HEK293 (cell line): ENCODE measurements around the gene CAMK2G.

ENCODE experiments used
- CTCF ChIA-PET: fragments of 350-600 bp; formaldehyde crosslinking; extraction: SDS; loops from one replicate; lab custom pipeline; 2021; ENCODE audit warnings: antibody characterized with exemption; lab: Yijun Ruan, JAX
- POLR2A ChIA-PET: fragments of 300-600 bp; formaldehyde crosslinking; extraction: SDS; loops from one replicate; lab custom pipeline; 2020; ENCODE audit warnings: antibody characterized with exemption, inconsistent platforms; lab: Yijun Ruan, JAX
- H3K27ac ChIP-seq: fragments of 200-500 bp; sonication (Bioruptor generic); 2 replicates; pipeline ENCODE4 v1.5.1; 2014; ENCODE audit warnings: low read depth, low read length, control low read depth, inconsistent platforms; ENCODE audit errors: extremely low read depth
- H3K36me3 ChIP-seq, 2 experiments: fragments of 200-500 bp in 1 of 2; sonication (Bioruptor generic) in 1 of 2; 1 replicate in 1 of 2; 2 replicates in 1 of 2; pipeline ENCODE4 v1.5.1; 2014 to 2017; ENCODE audit warnings: inconsistent platforms in 2 of 2, low read length in 2 of 2; ENCODE audit not compliant: control insufficient read depth in 2 of 2, insufficient read depth in 1 of 2
- H3K4me1 ChIP-seq: fragments of 200-500 bp; sonication (Bioruptor generic); 2 replicates; pipeline ENCODE4 v1.5.1; 2014; ENCODE audit warnings: mild to moderate bottlenecking, low read length, inconsistent platforms; ENCODE audit not compliant: control insufficient read depth, insufficient read depth
- H3K4me3 ChIP-seq: 2 replicates; pipeline ENCODE4 v1.5.1; 2011; ENCODE audit warnings: low read depth, mild to moderate bottlenecking, control low read depth, low read length, moderate library complexity
- H3K9me3 ChIP-seq: fragments of 200-500 bp; sonication (Bioruptor generic); 2 replicates; pipeline ENCODE4 v1.5.1; 2014; ENCODE audit warnings: low read depth, low read length, inconsistent platforms; ENCODE audit not compliant: control insufficient read depth, insufficient read depth
- GFI1B ChIP-seq: fragments of 450-650 bp; formaldehyde crosslinking; IDR thresholded peaks from 2 replicates; pipeline ENCODE4 v1.5.1; 2016; ENCODE audit warnings: missing biosample characterization, missing genetic modification characterization
- GLIS2 ChIP-seq: fragments of 450-650 bp; formaldehyde crosslinking; IDR thresholded peaks from 2 replicates; pipeline ENCODE4 v1.5.1; 2016; ENCODE audit warnings: missing biosample characterization, missing genetic modification characterization
- KLF16 ChIP-seq: fragments of 450-650 bp; formaldehyde crosslinking; IDR thresholded peaks from 2 replicates; pipeline ENCODE4 v1.5.1; 2017; ENCODE audit warnings: missing biosample characterization, missing genetic modification characterization
- MEIS1 ChIP-seq: sonication (generic); formaldehyde crosslinking; IDR thresholded peaks from 2 replicates; pipeline ENCODE4 v1.8.1; 2022; ENCODE audit warnings: missing genetic modification reagents, mild to moderate bottlenecking, borderline replicate concordance
- MYNN ChIP-seq: fragments of 450-650 bp; formaldehyde crosslinking; IDR thresholded peaks from 2 replicates; pipeline ENCODE4 v1.5.1; 2016; ENCODE audit warnings: missing biosample characterization, missing genetic modification characterization, borderline replicate concordance
- REPIN1 ChIP-seq: fragments of 450-650 bp; formaldehyde crosslinking; IDR thresholded peaks from 2 replicates; pipeline ENCODE4 v1.5.1; 2017; ENCODE audit warnings: missing biosample characterization, missing genetic modification characterization, low read depth
- SP3 ChIP-seq: fragments of 450-650 bp; formaldehyde crosslinking; IDR thresholded peaks from 2 replicates; pipeline ENCODE4 v1.5.1; 2016; ENCODE audit warnings: missing biosample characterization, missing genetic modification characterization
- YY2 ChIP-seq: fragments of 450-650 bp; formaldehyde crosslinking; IDR thresholded peaks from 2 replicates; pipeline ENCODE4 v1.5.1; 2016; ENCODE audit warnings: missing biosample characterization, missing genetic modification characterization
- ZBTB20 ChIP-seq: fragments of 450-650 bp; formaldehyde crosslinking; IDR thresholded peaks from 2 replicates; pipeline ENCODE4 v1.5.1; 2016; ENCODE audit warnings: missing biosample characterization, missing genetic modification characterization
- ZEB2 ChIP-seq: fragments of 450-650 bp; formaldehyde crosslinking; IDR thresholded peaks from 2 replicates; pipeline ENCODE4 v1.5.1; 2016; ENCODE audit warnings: missing biosample characterization, missing genetic modification characterization
- ZNF132 ChIP-seq: fragments of 450-650 bp; formaldehyde crosslinking; IDR thresholded peaks from 2 replicates; pipeline ENCODE4 v1.5.1; 2017; ENCODE audit warnings: missing biosample characterization, missing genetic modification characterization, borderline replicate concordance
- ZNF140 ChIP-seq: fragments of 450-650 bp; formaldehyde crosslinking; IDR thresholded peaks from 2 replicates; pipeline ENCODE4 v1.5.1; 2016; ENCODE audit warnings: missing biosample characterization, missing genetic modification characterization
- ZNF223 ChIP-seq: fragments of 450-650 bp; formaldehyde crosslinking; IDR thresholded peaks from 2 replicates; pipeline ENCODE4 v1.5.1; 2016; ENCODE audit warnings: missing biosample characterization, missing genetic modification characterization
- ZNF248 ChIP-seq: fragments of 450-650 bp; formaldehyde crosslinking; IDR thresholded peaks from 2 replicates; pipeline ENCODE4 v1.5.1; 2017; ENCODE audit warnings: missing biosample characterization, missing genetic modification characterization
- ZNF324 ChIP-seq: fragments of 450-650 bp; formaldehyde crosslinking; IDR thresholded peaks from 2 replicates; pipeline ENCODE4 v1.5.1; 2016; ENCODE audit warnings: missing biosample characterization, missing genetic modification characterization
- ZNF335 ChIP-seq: fragments of 450-650 bp; formaldehyde crosslinking; conservative IDR thresholded peaks from 2 replicates; pipeline ENCODE4 v1.5.1; 2016; ENCODE audit warnings: missing biosample characterization, missing genetic modification characterization
- ZNF350 ChIP-seq: fragments of 450-650 bp; formaldehyde crosslinking; IDR thresholded peaks from 2 replicates; pipeline ENCODE4 v1.5.0; 2017; ENCODE audit warnings: missing biosample characterization, mild to moderate bottlenecking, missing genetic modification characterization
- ZNF37A ChIP-seq: fragments of 450-650 bp; IDR thresholded peaks from 2 replicates; pipeline ENCODE4 v1.5.1; 2018; ENCODE audit warnings: missing biosample characterization, missing genetic modification characterization
- ZNF394 ChIP-seq: fragments of 450-650 bp; formaldehyde crosslinking; IDR thresholded peaks from 2 replicates; pipeline ENCODE4 v1.5.1; 2016; ENCODE audit warnings: missing biosample characterization, missing genetic modification characterization, mild to moderate bottlenecking, moderate library complexity, borderline replicate concordance
- ZNF530 ChIP-seq: fragments of 450-650 bp; formaldehyde crosslinking; IDR thresholded peaks from 2 replicates; pipeline ENCODE4 v1.5.1; 2016; ENCODE audit warnings: low read depth, missing biosample characterization, missing genetic modification characterization
- ZNF623 ChIP-seq: fragments of 450-650 bp; formaldehyde crosslinking; IDR thresholded peaks from 2 replicates; pipeline ENCODE4 v1.5.1; 2016; ENCODE audit warnings: missing biosample characterization, missing genetic modification characterization
- ZNF660 ChIP-seq: fragments of 450-650 bp; IDR thresholded peaks from 2 replicates; pipeline ENCODE4 v1.5.1; 2018; ENCODE audit warnings: missing biosample characterization, mild to moderate bottlenecking, missing genetic modification characterization
- ZNF830 ChIP-seq: fragments of 450-650 bp; IDR thresholded peaks from 2 replicates; pipeline ENCODE4 v1.5.0; 2018; ENCODE audit warnings: missing biosample characterization, missing genetic modification characterization, low read depth, mild to moderate bottlenecking, moderate library complexity
- TF ChIP-seq, protein P1 (sequence below): fragments of 450-650 bp; formaldehyde crosslinking; IDR thresholded peaks from 2 replicates; pipeline ENCODE4 v1.5.1; 2016; ENCODE audit warnings: missing biosample characterization, missing genetic modification characterization, low read depth
- TF ChIP-seq, protein P2 (sequence below): fragments of 450-650 bp; formaldehyde crosslinking; IDR thresholded peaks from 2 replicates; pipeline ENCODE4 v1.5.0; 2017; ENCODE audit warnings: missing biosample characterization, missing genetic modification characterization, borderline replicate concordance
- TF ChIP-seq, protein P3 (sequence below): fragments of 450-650 bp; formaldehyde crosslinking; IDR thresholded peaks from 2 replicates; pipeline ENCODE4 v1.5.1; 2016; ENCODE audit warnings: missing biosample characterization, missing genetic modification characterization

The CAMK2G gene

DNA sequence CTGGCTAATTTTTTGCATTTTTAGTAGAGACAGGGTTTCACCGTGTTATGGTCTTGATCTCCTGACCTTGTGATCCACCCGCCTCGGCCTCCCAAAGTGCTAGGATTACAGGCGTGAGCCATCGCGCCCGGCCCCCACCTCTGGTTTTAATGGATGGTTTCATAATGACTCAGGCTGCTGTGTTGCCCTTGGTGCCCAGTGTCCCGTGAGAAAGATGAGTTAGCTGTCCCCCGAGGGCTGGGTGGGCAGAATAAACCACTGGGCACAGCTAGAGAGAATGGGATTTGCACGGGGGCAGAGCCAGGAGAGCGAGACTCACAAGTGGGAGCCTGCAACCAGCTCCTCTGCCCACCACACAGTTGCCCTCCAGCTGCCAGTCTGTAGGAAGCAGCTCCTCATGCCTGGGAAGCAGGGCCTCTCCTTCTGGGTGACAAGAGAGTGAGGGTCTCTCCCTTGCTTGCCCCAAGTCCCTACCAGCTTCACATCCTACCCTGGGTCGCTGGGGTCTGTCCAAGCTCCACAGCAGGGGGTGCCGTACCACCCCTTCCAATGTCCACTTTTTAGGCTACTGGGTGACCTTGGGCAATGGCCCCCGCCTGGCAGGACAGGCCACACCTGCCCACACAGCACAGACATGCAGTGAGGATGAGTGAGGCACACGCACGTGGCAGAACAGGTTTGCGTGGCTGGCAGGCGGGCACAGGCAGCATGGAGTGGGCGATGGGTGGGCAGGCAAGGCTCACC lies 46.8 kb downstream of the CAMK2G start:
- peaks cover 0 to 33% of the 10 kb centered on the region in 2 experiments; a peak in 2 of 3 replicates for H3K36me3 ChIP-seq
- no peaks in the 10 kb centered on the region for H3K9me3 ChIP-seq
- CTCF ChIA-PET: no interaction called here
- no peak overlapping the region for H3K4me3 ChIP-seq
- H3K27ac ChIP-seq: no peak overlapping the region
- no peaks in the 10 kb centered on the region for H3K4me1 ChIP-seq
- no peak for TF ChIP-seq ZNF350 (tag by site-specific recombination)
- no peak for TF ChIP-seq KLF16 (tag by site-specific recombination)
- TF ChIP-seq ZNF140 (tag by site-specific recombination): no peak
- TF ChIP-seq ZNF223: no peak
- TF ChIP-seq MYNN (tag by site-specific recombination): no peak
- POLR2A ChIA-PET: no interaction called here

DNA sequence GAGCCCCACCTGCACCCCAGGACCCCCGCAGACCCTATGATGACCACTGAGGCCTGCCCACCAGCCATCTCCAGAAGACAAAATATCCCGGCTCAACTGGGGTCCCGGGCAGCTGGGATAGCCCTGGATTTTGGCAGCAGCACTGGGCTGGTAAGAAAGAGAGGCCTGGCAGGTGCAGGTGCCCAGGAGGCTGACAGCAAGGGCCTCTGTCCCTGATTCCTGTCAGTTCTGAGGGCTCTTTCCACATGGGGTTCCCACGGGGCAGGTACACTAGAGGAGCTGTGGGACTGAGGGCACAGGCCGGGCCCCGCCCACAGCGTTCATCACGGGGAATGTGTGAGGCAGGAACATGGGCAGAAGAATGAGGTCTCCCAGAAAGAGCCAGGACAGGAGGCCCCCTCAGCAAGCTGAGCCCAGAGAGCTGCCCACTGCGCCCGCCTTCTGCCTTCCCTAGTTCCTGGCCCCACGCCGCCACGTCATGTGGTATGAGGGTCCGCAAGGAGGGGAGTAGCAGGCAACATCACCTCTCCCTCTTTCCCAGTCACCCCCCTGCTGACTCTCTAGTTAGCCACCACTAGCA lies 50.1 kb downstream of the CAMK2G start:
- no peak overlapping the region for H3K4me3 ChIP-seq
- peaks cover 0 to 46% of the 10 kb centered on the region in 2 experiments; a peak in 2 of 3 replicates for H3K36me3 ChIP-seq
- no peaks in the 10 kb centered on the region for H3K9me3 ChIP-seq
- ChIA-PET POLR2A (no interaction called here), CTCF (interaction anchor here (0.7 to 1.5 kb wide), 2 partner anchors 9 to 51 kb away, joined by 4 read pairs; no protein-coding TSS in a partner anchor)
- no peaks in the 10 kb centered on the region for H3K4me1 ChIP-seq
- no peak for TF ChIP-seq MEIS1 (CRISPR knock-in tag)
- TF ChIP-seq ZNF335: no peak
- no peak for TF ChIP-seq ZNF530 (tag by site-specific recombination)
- TF ChIP-seq SP3 (tag by site-specific recombination): no peak
- no peak for TF ChIP-seq ZNF324 (tag by site-specific recombination)
- TF ChIP-seq ZNF660: no peak
- TF ChIP-seq, protein P1, sequence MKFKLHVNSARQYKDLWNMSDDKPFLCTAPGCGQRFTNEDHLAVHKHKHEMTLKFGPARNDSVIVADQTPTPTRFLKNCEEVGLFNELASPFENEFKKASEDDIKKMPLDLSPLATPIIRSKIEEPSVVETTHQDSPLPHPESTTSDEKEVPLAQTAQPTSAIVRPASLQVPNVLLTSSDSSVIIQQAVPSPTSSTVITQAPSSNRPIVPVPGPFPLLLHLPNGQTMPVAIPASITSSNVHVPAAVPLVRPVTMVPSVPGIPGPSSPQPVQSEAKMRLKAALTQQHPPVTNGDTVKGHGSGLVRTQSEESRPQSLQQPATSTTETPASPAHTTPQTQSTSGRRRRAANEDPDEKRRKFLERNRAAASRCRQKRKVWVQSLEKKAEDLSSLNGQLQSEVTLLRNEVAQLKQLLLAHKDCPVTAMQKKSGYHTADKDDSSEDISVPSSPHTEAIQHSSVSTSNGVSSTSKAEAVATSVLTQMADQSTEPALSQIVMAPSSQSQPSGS (tag by site-specific recombination): no peak
- no peak for TF ChIP-seq ZBTB20 (tag by site-specific recombination)
- TF ChIP-seq, protein P2, sequence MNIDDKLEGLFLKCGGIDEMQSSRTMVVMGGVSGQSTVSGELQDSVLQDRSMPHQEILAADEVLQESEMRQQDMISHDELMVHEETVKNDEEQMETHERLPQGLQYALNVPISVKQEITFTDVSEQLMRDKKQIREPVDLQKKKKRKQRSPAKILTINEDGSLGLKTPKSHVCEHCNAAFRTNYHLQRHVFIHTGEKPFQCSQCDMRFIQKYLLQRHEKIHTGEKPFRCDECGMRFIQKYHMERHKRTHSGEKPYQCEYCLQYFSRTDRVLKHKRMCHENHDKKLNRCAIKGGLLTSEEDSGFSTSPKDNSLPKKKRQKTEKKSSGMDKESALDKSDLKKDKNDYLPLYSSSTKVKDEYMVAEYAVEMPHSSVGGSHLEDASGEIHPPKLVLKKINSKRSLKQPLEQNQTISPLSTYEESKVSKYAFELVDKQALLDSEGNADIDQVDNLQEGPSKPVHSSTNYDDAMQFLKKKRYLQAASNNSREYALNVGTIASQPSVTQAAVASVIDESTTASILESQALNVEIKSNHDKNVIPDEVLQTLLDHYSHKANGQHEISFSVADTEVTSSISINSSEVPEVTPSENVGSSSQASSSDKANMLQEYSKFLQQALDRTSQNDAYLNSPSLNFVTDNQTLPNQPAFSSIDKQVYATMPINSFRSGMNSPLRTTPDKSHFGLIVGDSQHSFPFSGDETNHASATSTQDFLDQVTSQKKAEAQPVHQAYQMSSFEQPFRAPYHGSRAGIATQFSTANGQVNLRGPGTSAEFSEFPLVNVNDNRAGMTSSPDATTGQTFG (tag by site-specific recombination): no peak
- no peak for TF ChIP-seq ZNF132 (tag by site-specific recombination)
- TF ChIP-seq ZNF830 (tag by site-specific recombination): no peak
- TF ChIP-seq ZEB2: no peak
- no peak overlapping the region for H3K27ac ChIP-seq

DNA sequence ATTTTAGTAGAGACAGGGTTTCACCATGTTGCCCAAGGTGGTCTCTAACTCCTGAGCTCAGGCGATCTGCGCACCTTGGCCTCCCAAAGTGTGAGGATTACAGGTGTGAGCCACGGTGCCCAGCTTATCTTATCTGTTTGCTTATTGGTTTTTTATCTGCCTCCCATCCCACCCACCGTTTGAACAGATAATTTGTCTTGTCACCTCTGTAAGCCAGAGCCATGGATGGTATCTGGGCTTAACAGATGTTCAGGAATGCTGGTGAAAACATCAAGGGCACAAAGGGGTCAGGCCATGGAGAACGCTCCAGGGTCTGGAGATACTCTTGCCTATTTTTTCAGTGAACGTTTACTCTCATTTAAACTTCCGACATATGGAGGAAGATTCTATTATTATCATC lies 51.0 kb downstream of the CAMK2G start:
- ChIA-PET POLR2A (no interaction called here), CTCF (interaction anchor here (0.7 to 1.5 kb wide), 2 partner anchors 8 to 51 kb away, joined by 4 read pairs; no protein-coding TSS in a partner anchor)
- no peak overlapping the region for H3K4me3 ChIP-seq
- peaks cover 0 to 46% of the 10 kb centered on the region in 2 experiments; a peak in 2 of 3 replicates for H3K36me3 ChIP-seq
- no peaks in the 10 kb centered on the region for H3K4me1 ChIP-seq
- H3K9me3 ChIP-seq: no peaks in the 10 kb centered on the region
- H3K27ac ChIP-seq: no peak overlapping the region
- TF ChIP-seq ZNF223: no peak
- no peak for TF ChIP-seq ZNF394 (tag by site-specific recombination)
- TF ChIP-seq, protein P3, sequence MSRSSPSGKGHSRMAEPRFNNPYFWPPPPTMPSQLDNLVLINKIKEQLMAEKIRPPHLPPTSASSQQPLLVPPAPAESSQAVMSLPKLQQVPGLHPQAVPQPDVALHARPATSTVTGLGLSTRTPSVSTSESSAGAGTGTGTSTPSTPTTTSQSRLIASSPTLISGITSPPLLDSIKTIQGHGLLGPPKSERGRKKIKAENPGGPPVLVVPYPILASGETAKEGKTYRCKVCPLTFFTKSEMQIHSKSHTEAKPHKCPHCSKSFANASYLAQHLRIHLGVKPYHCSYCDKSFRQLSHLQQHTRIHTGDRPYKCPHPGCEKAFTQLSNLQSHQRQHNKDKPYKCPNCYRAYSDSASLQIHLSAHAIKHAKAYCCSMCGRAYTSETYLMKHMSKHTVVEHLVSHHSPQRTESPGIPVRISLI (tag by site-specific recombination): no peak
- TF ChIP-seq ZNF623: no peak
- no peak for TF ChIP-seq ZNF37A
- no peak for TF ChIP-seq ZNF248
- no peak for TF ChIP-seq REPIN1 (tag by site-specific recombination)
- no peak for TF ChIP-seq YY2
- no peak for TF ChIP-seq GFI1B (tag by site-specific recombination)
- TF ChIP-seq GLIS2: no peak
